LHCN-M2 (cell line): Measurements from ENCODE around the gene EPB41L5. TPM values are rescaled to one million over a fixed set of nuclear protein-coding genes. Genes with fewer than 3 reads are reported as not detected.
"Not testable (repeated sequence)": the region's sequence is repeated elsewhere in the genome, so short reads cannot be mapped to it uniquely, and the experiment has no call there.

Experiments
- DNase-seq: peaks from one replicate; pipeline ENCODE4 v3.0.0-alpha.2; 2012; ENCODE audit warnings: low read depth
- total RNA-seq: library from RNA; depleted of rRNA; stranded (reverse); fragments of >200 nt; gene quantifications from 2 replicates; pipeline ENCODE4 v1.2.3, GENCODE V29; 2014

The EPB41L5 gene
- total RNA-seq, 1 experiment from 2014 or later: 13.9 TPM

DNA sequence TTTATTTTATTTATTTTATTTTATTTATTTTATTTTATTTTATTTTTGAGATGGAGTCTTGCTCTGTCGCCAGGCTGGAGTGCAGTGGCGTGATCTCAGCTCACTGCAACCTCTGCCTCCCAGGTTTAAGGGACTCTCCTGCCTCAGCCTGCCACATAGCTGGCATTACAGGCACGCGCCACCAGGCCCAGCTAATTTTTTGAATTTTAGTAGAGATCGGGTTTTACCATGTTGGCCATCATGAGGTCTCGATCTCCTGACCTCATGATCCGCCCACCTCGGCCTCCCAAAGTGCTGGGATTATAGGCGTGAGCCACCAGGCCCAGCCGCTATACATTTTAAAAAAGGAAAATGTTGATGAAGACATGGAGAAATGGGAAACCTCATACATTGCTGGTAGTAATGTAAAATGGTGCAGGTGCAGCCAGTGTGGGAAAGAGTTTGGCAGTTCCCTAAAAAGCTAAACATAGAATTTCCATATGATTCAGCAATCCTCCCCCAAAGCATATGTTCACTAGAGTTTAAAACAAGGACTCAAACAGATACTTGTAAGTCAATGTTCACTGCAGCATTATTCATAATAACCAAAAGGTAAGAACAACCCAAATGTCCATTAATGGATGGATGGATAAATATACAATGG, 187.1 kb downstream of the EPB41L5 start:
- DNase-seq: not testable (repeated sequence)

DNA sequence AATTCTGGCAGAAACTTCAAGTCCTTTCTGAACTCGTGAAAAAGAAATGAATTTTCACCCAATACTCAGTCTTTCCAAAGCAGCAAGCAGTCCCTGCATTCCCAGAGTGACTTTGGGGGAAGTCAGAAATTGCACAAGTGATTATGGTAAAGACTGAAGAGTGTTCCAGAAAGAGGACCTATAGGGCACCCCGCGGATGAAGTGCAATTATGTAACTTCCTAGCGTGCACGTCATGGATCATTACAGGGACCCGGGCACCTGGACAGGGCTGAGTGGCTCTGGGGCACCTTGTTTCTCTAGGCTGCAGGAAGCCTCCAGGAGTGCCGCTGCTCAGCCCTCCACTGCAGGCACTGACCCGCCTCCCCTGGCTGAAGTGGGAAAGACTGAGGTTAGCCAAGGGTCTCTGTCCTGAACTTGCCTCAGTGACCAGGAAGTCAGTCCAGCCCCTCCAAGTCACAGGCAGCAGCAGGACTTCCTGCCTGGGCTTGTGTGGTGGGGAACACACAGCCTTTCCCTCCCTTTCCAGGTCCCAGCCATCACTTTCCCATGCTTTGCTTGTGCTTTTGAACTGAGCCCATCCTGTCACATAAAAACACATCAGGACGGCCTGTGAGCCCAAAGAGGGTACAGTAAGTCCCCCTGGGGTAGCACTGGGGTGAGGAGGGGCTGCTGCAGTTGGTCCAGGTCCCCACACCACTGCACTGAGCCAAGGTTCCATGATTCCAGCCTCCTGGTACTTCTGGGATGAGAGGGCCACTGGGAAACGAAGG, 190.6 kb downstream of the EPB41L5 start:
- no peak for DNase-seq

- no peak for DNase-seq
These were observed 191.1 kb downstream of the EPB41L5 start for GRCh38 chr2:120204022-120204405.

GRCh38 chr2:120204417-120204816, 191.5 kb downstream of the EPB41L5 start:
- DNase-seq: no peak

- DNase-seq: no peak
These were observed 192.2 kb downstream of the EPB41L5 start for GRCh38 chr2:120204945-120205670.

DNA sequence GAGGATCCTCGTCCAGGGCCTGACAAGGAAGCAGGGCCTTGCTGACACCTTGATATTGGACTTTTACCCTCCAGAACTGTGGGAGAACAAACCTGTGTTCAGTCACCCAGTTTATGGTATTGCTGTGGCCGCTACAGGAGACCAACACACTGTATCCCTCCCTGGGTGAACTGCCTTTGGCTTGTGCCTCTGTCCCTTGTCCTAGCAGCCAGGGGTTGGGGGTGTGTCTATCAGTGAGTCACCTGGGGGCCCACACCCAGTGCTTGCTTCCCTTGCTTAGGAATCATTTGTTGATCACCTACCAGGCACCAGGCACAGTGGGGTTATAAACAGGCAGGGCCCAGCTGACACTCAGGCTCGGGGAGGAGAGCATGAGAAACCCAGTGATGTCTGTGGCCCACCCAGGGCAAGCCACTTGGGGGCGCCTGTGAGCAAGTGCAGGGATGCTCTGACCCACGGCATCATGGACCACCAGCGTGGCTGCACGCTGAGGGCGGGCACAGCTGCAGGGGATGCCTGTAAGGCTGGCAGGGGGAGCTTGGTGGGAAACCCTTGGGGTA, 193.2 kb downstream of the EPB41L5 start:
- DNase-seq: no peak

GRCh38 chr2:120208381-120209353, 195.8 kb downstream of the EPB41L5 start:
- DNase-seq: no peak

- DNase-seq: no peak
These were observed 196.8 kb downstream of the EPB41L5 start for GRCh38 chr2:120209427-120210269.

GRCh38 chr2:120210270-120210693, 197.4 kb downstream of the EPB41L5 start:
- no peak for DNase-seq

GRCh38 chr2:120218181-120218580, 205.3 kb downstream of the EPB41L5 start:
- no peak for DNase-seq

- DNase-seq: no peak
These were observed 206.4 kb downstream of the EPB41L5 start for GRCh38 chr2:120219291-120219690.

DNA sequence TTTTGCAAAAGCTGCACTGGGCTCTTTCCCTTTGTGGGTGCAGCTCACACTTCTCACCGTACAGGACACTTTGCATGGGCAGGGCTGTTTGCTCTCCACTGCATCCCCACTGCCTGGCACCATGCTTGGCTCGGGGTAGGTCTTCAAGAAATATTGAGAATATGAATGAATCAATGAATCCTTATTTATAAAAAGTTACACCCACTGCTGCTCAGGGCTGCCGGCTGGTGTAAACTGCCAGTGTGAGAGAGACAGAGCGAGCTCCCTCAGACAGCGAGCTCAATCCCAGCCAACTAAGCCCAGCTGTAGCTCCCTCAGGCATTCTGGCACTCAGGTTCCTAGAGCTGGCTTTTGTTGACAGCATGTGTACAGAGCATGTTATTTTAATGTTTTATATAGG, 206.9 kb downstream of the EPB41L5 start:
- no peak for DNase-seq

DNA sequence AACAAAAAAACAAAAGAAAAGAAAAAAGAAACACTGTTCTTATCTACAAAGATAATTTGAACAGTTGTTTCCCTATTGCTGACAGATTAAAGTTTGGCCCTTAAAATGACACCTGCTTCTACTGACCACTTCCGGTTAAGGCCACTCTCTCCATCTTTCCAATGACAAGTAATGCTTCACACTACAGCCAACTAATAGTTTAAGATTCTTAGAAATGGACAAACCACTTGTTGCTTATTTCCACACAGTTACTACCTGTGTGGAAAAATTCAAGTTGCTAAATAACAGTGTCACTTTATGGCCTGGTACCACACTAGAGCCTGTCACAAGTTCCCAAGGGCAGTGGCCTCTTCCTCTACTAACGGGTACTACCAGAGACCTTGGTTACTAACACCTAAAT, 207.9 kb downstream of the EPB41L5 start:
- no peak for DNase-seq

GRCh38 chr2:120221616-120222015, 208.7 kb downstream of the EPB41L5 start:
- DNase-seq: no peak

- no peak for DNase-seq
These were observed 209.5 kb downstream of the EPB41L5 start for GRCh38 chr2:120222186-120223033.

DNA sequence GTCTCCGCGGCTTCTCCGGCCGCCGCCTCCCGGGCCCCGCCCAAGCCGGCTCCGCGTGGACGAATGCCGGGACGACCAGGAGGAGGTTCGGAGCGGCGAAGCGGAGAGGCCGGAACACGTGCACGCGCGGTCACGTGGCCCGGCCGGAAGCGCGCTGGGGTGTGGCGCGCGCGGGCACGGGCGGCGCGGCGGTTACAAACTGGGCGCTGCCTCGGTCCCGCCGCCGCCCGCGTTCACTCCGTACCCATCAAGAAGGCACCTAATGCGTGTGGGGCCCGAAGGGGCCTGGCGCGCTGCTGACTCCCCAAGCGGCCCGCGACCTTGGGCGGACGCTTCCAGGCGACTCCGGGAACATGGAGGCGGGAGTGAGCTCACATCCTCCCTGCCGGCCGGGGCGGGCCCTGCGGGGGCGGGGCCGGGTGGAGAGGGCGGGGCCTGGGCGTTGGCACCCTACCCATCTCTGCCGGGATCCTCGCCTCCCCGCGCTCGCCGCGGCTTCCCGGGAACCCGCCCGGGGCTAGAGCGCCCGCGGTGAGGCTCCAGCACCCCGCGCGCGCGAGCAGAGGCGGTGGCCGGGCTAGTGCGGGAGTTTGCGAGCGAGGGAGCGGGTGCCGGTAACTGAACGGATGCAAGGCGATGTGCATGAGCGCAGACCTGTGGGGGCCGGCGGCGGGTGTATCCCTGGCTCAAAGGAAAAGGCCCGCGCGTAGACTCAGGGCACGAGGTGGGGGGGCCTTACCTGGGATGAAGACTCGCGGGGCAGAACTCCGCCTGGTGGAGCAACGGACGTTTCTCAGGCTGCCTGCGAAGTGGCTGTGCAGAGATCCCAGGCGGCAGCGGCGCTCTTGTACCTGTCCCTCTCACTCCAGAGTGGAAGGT, 210.4 kb downstream of the EPB41L5 start, which contains the start of gene TMEM185B:
TMEM185B (minus strand) TSS at position 367 of the 879 bp plus-strand sequence. CDS start 424 bp downstream, outside the sequence.
- peak; percentile 73 for DNase-seq

DNA sequence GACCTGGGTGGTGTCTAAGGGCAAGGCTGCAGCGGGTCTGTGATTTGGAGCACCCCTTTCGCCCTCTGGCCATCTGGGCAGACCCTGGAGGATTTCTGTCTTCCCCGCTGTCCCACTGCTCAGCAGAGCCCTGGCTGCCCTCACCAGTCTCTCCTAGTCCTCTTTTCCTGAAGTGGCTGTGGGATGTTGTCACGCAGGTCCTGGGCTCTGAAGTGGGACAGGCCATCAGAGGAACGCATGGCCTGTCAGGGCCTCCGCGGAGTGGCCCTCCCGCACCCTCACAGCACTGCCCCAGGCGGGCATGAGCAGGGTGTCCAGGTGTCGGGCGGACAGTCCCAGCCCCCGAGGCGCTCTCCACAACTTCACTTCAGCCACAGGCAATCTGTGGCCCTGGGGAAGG, 211.4 kb downstream of the EPB41L5 start:
- no peak for DNase-seq
